Measurements from ENCODE around the gene LHX6.

DNA sequence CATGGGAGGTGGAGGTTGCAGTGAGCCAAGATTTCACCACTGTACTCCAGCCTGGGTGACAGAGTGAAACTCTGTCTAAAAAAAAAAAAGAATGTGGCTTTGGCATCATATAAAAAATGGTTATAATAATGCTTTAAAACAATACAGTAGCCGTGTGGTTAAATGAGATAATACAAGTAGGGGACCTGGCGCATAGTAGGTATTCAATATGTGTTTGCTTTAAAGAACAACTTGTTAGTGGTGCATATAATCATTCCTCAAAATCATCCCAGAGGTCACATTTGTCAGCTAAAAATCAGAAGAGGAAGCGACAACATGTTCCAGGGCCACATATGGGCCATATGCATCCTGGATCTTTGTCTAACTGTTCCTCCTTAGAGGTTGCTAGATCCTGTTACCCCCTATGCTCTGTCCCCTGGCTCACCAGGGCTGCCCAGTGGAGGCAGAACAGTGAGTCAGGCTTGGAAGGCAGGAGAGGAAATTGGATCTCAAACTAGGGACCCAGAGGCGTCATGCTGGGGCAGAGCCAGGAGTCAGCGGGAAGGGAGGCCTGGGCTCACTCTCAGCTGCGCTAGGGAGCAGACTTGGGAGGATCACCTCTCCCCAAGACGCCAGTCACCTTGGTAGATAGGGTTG is 27.7 kb downstream of the LHX6 start:
- TF ChIP-seq, protein P1, sequence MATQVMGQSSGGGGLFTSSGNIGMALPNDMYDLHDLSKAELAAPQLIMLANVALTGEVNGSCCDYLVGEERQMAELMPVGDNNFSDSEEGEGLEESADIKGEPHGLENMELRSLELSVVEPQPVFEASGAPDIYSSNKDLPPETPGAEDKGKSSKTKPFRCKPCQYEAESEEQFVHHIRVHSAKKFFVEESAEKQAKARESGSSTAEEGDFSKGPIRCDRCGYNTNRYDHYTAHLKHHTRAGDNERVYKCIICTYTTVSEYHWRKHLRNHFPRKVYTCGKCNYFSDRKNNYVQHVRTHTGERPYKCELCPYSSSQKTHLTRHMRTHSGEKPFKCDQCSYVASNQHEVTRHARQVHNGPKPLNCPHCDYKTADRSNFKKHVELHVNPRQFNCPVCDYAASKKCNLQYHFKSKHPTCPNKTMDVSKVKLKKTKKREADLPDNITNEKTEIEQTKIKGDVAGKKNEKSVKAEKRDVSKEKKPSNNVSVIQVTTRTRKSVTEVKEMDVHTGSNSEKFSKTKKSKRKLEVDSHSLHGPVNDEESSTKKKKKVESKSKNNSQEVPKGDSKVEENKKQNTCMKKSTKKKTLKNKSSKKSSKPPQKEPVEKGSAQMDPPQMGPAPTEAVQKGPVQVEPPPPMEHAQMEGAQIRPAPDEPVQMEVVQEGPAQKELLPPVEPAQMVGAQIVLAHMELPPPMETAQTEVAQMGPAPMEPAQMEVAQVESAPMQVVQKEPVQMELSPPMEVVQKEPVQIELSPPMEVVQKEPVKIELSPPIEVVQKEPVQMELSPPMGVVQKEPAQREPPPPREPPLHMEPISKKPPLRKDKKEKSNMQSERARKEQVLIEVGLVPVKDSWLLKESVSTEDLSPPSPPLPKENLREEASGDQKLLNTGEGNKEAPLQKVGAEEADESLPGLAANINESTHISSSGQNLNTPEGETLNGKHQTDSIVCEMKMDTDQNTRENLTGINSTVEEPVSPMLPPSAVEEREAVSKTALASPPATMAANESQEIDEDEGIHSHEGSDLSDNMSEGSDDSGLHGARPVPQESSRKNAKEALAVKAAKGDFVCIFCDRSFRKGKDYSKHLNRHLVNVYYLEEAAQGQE (IDR thresholded peaks at IDR 0.05; ENCODE audit: insufficient replicate concordance, low read depth) = no peak
- TF ChIP-seq, protein P2, sequence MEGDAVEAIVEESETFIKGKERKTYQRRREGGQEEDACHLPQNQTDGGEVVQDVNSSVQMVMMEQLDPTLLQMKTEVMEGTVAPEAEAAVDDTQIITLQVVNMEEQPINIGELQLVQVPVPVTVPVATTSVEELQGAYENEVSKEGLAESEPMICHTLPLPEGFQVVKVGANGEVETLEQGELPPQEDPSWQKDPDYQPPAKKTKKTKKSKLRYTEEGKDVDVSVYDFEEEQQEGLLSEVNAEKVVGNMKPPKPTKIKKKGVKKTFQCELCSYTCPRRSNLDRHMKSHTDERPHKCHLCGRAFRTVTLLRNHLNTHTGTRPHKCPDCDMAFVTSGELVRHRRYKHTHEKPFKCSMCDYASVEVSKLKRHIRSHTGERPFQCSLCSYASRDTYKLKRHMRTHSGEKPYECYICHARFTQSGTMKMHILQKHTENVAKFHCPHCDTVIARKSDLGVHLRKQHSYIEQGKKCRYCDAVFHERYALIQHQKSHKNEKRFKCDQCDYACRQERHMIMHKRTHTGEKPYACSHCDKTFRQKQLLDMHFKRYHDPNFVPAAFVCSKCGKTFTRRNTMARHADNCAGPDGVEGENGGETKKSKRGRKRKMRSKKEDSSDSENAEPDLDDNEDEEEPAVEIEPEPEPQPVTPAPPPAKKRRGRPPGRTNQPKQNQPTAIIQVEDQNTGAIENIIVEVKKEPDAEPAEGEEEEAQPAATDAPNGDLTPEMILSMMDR (IDR thresholded peaks at IDR 0.05; ENCODE audit: insufficient read depth, low read length) = no peak
- TF ChIP-seq POLR2AphosphoS5 (IDR thresholded peaks at IDR 0.05; ENCODE audit: low read depth) = no peak
- no peak for TF ChIP-seq GABPA (IDR thresholded peaks at IDR 0.05; ENCODE audit: low read depth)
